HG03159 (cell line): ENCODE data around the gene S100A2.
"Not testable (repeated sequence)": the region's sequence is repeated elsewhere in the genome, so short reads cannot be mapped to it uniquely, and the experiment has no call there.

Experiments used
- ATAC-seq: cut with Tn5 transposase; IDR thresholded peaks from one replicate; pipeline ENCODE4 v1.9.1; 2021; ENCODE audit warnings: mild to moderate bottlenecking, moderate library complexity; ENCODE audit not compliant: unreplicated experiment

Gene S100A2

GRCh38 chr1:153592748-153593147 lies 27.1 kb upstream of the S100A2 start:
- ATAC-seq: no peak

GRCh38 chr1:153588482-153588881 lies 22.8 kb upstream of the S100A2 start:
- ATAC-seq: no peak

GRCh38 chr1:153588033-153588432 lies 22.4 kb upstream of the S100A2 start:
- ATAC-seq: not testable (repeated sequence)

GRCh38 chr1:153587314-153587713 lies 21.7 kb upstream of the S100A2 start:
- ATAC-seq: no peak

- no peak for ATAC-seq
These were observed 20.7 kb upstream of the S100A2 start for GRCh38 chr1:153586347-153586746.

GRCh38 chr1:153585006-153585405 lies 19.4 kb upstream of the S100A2 start:
- no peak for ATAC-seq

- no peak for ATAC-seq
These were observed 18.3 kb upstream of the S100A2 start for GRCh38 chr1:153583976-153584375.

- ATAC-seq: not testable (repeated sequence)
These were observed 17.9 kb upstream of the S100A2 start for GRCh38 chr1:153583514-153583913.

GRCh38 chr1:153582836-153583235 lies 17.2 kb upstream of the S100A2 start:
- ATAC-seq: not testable (repeated sequence)

GRCh38 chr1:153578936-153579335 lies 13.3 kb upstream of the S100A2 start:
- ATAC-seq: no peak

GRCh38 chr1:153578490-153578889 lies 12.8 kb upstream of the S100A2 start:
- ATAC-seq: no peak

GRCh38 chr1:153577624-153578051 lies 12.0 kb upstream of the S100A2 start:
- ATAC-seq: no peak

GRCh38 chr1:153577138-153577537 lies 11.5 kb upstream of the S100A2 start:
- ATAC-seq: no peak

- ATAC-seq: not testable (repeated sequence)
These were observed 9.9 kb upstream of the S100A2 start for GRCh38 chr1:153575497-153575896.

GRCh38 chr1:153575081-153575491 lies 9.4 kb upstream of the S100A2 start:
- ATAC-seq: not testable (repeated sequence)

GRCh38 chr1:153573351-153573750 lies 7.7 kb upstream of the S100A2 start:
- ATAC-seq: no peak

GRCh38 chr1:153572569-153573015 lies 6.9 kb upstream of the S100A2 start:
- no peak for ATAC-seq

GRCh38 chr1:153571706-153572105 lies 6.1 kb upstream of the S100A2 start:
- ATAC-seq: no peak

- no peak for ATAC-seq
These were observed 5.2 kb upstream of the S100A2 start for GRCh38 chr1:153570874-153571273.

GRCh38 chr1:153569465-153569864 lies 3.8 kb upstream of the S100A2 start:
- no peak for ATAC-seq

GRCh38 chr1:153568367-153569099 lies 2.9 kb upstream of the S100A2 start:
- no peak for ATAC-seq

GRCh38 chr1:153567621-153568366 lies 2.1 kb upstream of the S100A2 start:
- no peak for ATAC-seq
